Activated CD4-positive, alpha-beta T cell treated with anti-CD3 and anti-CD28 coated beads, Interleukin-2, amount 10 ng/mL, durations not matched to agents 24 days and 14 days (primary cell): Measurements from ENCODE around the gene FRYL. TPM values are rescaled to one million over a fixed set of nuclear protein-coding genes. Genes with fewer than 3 reads are reported as not detected.
"Not testable (repeated sequence)": the region's sequence is repeated elsewhere in the genome, so short reads cannot be mapped to it uniquely, and the experiment has no call there.

ENCODE experiments used
- DNase-seq: peaks from one replicate; pipeline ENCODE4 v3.0.0; 2022
- H3K27ac Mint-ChIP-seq: one replicate; pipeline ENCODE4 v1.8.0; 2022; ENCODE audit warnings: mild to moderate bottlenecking, mixed read lengths
- H3K27me3 Mint-ChIP-seq: one replicate; pipeline ENCODE4 v1.8.0; 2022; ENCODE audit warnings: mixed read lengths
- H3K36me3 Mint-ChIP-seq: one replicate; pipeline ENCODE4 v1.8.0; 2022; ENCODE audit warnings: low read depth, mild to moderate bottlenecking, mixed read lengths
- H3K4me1 Mint-ChIP-seq: one replicate; pipeline ENCODE4 v1.8.0; 2021; ENCODE audit warnings: mixed read lengths
- H3K4me3 Mint-ChIP-seq: one replicate; pipeline ENCODE4 v1.8.0; 2022; ENCODE audit warnings: mild to moderate bottlenecking, moderate library complexity, mixed read lengths
- H3K9me3 Mint-ChIP-seq: one replicate; pipeline ENCODE4 v1.8.0; 2021; ENCODE audit warnings: mixed read lengths
- intact Hi-C: fragments of 100-400 bp; cut with micrococcal nuclease; formaldehyde crosslinking; loops from one replicate; pipeline ENCODE4 v1.15.1; 2023
- total RNA-seq: library from RNA; stranded (reverse); gene quantifications from 2 replicates; pipeline ENCODE4 v1.2.3, GENCODE V29; 2022

Gene FRYL
- total RNA-seq, result 62.0 and 66.0 TPM in 2 replicates

GRCh38 chr4:48779998-48780864 is at the start of gene FRYL:
Gene FRYL, minus strand, starts transcription at chr4:48780279. Its CDS starts 145,869 bp downstream, at chr4:48634410.
- Mint-ChIP-seq H3K36me3 (peaks cover 2% of the 10 kb centered on the region), H3K4me3 (peak within 1 kb of the TSS; percentile 91), H3K27ac (peak within 1 kb of the TSS; percentile 96), H3K27me3 (no peaks in the 10 kb centered on the region), H3K4me1 (peaks cover 38% of the 10 kb centered on the region), H3K9me3 (no peaks in the 10 kb centered on the region)
- intact Hi-C loops, result loop anchor here (1.0 to 5.0 kb wide), 9 partner anchors 40 to 439 kb away; partner anchors contain the start of genes OCIAD1, OCIAD2 and SLAIN2
- peak; percentile 99 for DNase-seq

GRCh38 chr4:48827622-48828021 is 47.5 kb upstream of the FRYL start:
- peaks cover 9% of the 10 kb centered on the region for H3K36me3 Mint-ChIP-seq
- H3K9me3 Mint-ChIP-seq, result peaks cover 7% of the 10 kb centered on the region
- H3K4me3 Mint-ChIP-seq, result no peak overlapping the region
- H3K27ac Mint-ChIP-seq, result no peak overlapping the region
- intact Hi-C loops, result no loop called here
- peaks cover 12% of the 10 kb centered on the region for H3K4me1 Mint-ChIP-seq
- no peak for DNase-seq
- H3K27me3 Mint-ChIP-seq, result peaks cover 8% of the 10 kb centered on the region

- H3K4me3 Mint-ChIP-seq, H3K36me3 Mint-ChIP-seq, DNase-seq, intact Hi-C loops, H3K4me1 Mint-ChIP-seq, H3K27ac Mint-ChIP-seq: not testable (repeated sequence)
- Mint-ChIP-seq H3K27me3 (peaks cover 30% of the 10 kb centered on the region), H3K9me3 (peaks cover 19% of the 10 kb centered on the region)
Observed at GRCh38 chr4:48821431-48821830, 41.4 kb upstream of the FRYL start.

GRCh38 chr4:48816971-48817370 is 36.9 kb upstream of the FRYL start:
- no peak for DNase-seq
- H3K36me3 Mint-ChIP-seq, result no peaks in the 10 kb centered on the region
- no peak overlapping the region for H3K4me3 Mint-ChIP-seq
- intact Hi-C loops, result no loop called here
- H3K4me1 Mint-ChIP-seq, result peaks cover 7% of the 10 kb centered on the region
- no peak overlapping the region for H3K27ac Mint-ChIP-seq
- H3K9me3 Mint-ChIP-seq, result peaks cover 15% of the 10 kb centered on the region
- H3K27me3 Mint-ChIP-seq, result peaks cover 26% of the 10 kb centered on the region

- H3K4me1 Mint-ChIP-seq, result peaks cover 10% of the 10 kb centered on the region
- H3K4me3 Mint-ChIP-seq, H3K36me3 Mint-ChIP-seq, intact Hi-C loops, DNase-seq, H3K27ac Mint-ChIP-seq: not testable (repeated sequence)
- peaks cover 21% of the 10 kb centered on the region for H3K27me3 Mint-ChIP-seq
- H3K9me3 Mint-ChIP-seq, result peaks cover 13% of the 10 kb centered on the region
Observed at GRCh38 chr4:48816297-48816696, 36.2 kb upstream of the FRYL start.

GRCh38 chr4:48815483-48815882 is 35.4 kb upstream of the FRYL start:
- Mint-ChIP-seq H3K9me3 (peaks cover 12% of the 10 kb centered on the region), H3K4me1 (peaks cover 10% of the 10 kb centered on the region), H3K36me3 (no peaks in the 10 kb centered on the region), H3K27ac (no peak overlapping the region), H3K4me3 (no peak overlapping the region), H3K27me3 (peaks cover 16% of the 10 kb centered on the region)
- intact Hi-C loops, result no loop called here
- no peak for DNase-seq

GRCh38 chr4:48813964-48814363 is 33.9 kb upstream of the FRYL start:
- Mint-ChIP-seq H3K4me1 (peaks cover 10% of the 10 kb centered on the region), H3K9me3 (peaks cover 5% of the 10 kb centered on the region), H3K27ac (no peak overlapping the region), H3K36me3 (no peaks in the 10 kb centered on the region), H3K4me3 (no peak overlapping the region), H3K27me3 (peaks cover 10% of the 10 kb centered on the region)
- DNase-seq, result no peak
- intact Hi-C loops, result no loop called here

GRCh38 chr4:48812866-48813265 is 32.8 kb upstream of the FRYL start:
- H3K4me1 Mint-ChIP-seq, result peaks cover 14% of the 10 kb centered on the region
- DNase-seq, result no peak
- no peak overlapping the region for H3K4me3 Mint-ChIP-seq
- H3K27me3 Mint-ChIP-seq, result peaks cover 2% of the 10 kb centered on the region
- intact Hi-C loops, result no loop called here
- H3K27ac Mint-ChIP-seq, result no peak overlapping the region
- H3K9me3 Mint-ChIP-seq, result no peaks in the 10 kb centered on the region
- no peaks in the 10 kb centered on the region for H3K36me3 Mint-ChIP-seq

GRCh38 chr4:48804584-48805301 is 24.7 kb upstream of the FRYL start:
- H3K9me3 Mint-ChIP-seq, result no peaks in the 10 kb centered on the region
- H3K4me1 Mint-ChIP-seq, result peaks cover 4% of the 10 kb centered on the region
- no peaks in the 10 kb centered on the region for H3K27me3 Mint-ChIP-seq
- no peak overlapping the region for H3K4me3 Mint-ChIP-seq
- no peak overlapping the region for H3K27ac Mint-ChIP-seq
- no peak for DNase-seq
- no peaks in the 10 kb centered on the region for H3K36me3 Mint-ChIP-seq
- intact Hi-C loops, result no loop called here

GRCh38 chr4:48801016-48801715 is 21.1 kb upstream of the FRYL start:
- intact Hi-C loops, result no loop called here
- no peaks in the 10 kb centered on the region for H3K9me3 Mint-ChIP-seq
- no peaks in the 10 kb centered on the region for H3K27me3 Mint-ChIP-seq
- no peaks in the 10 kb centered on the region for H3K36me3 Mint-ChIP-seq
- H3K27ac Mint-ChIP-seq, result no peak overlapping the region
- no peak overlapping the region for H3K4me3 Mint-ChIP-seq
- no peaks in the 10 kb centered on the region for H3K4me1 Mint-ChIP-seq
- DNase-seq, result no peak

- H3K27ac Mint-ChIP-seq, H3K4me3 Mint-ChIP-seq, H3K9me3 Mint-ChIP-seq, DNase-seq, H3K4me1 Mint-ChIP-seq, H3K27me3 Mint-ChIP-seq, intact Hi-C loops, H3K36me3 Mint-ChIP-seq: not testable (repeated sequence)
Observed at GRCh38 chr4:48800155-48800554, 20.1 kb upstream of the FRYL start.

GRCh38 chr4:48799157-48799556 is 19.1 kb upstream of the FRYL start:
- no peak for DNase-seq
- Mint-ChIP-seq H3K9me3 (no peaks in the 10 kb centered on the region), H3K4me1 (no peaks in the 10 kb centered on the region), H3K27me3 (no peaks in the 10 kb centered on the region), H3K36me3 (no peaks in the 10 kb centered on the region), H3K27ac (no peak overlapping the region), H3K4me3 (no peak overlapping the region)
- intact Hi-C loops, result no loop called here

- intact Hi-C loops, result no loop called here
- H3K27me3 Mint-ChIP-seq, result no peaks in the 10 kb centered on the region
- no peaks in the 10 kb centered on the region for H3K36me3 Mint-ChIP-seq
- no peak overlapping the region for H3K27ac Mint-ChIP-seq
- H3K4me1 Mint-ChIP-seq, result no peaks in the 10 kb centered on the region
- no peak overlapping the region for H3K4me3 Mint-ChIP-seq
- DNase-seq, result no peak
- H3K9me3 Mint-ChIP-seq, result no peaks in the 10 kb centered on the region
Observed at GRCh38 chr4:48798117-48798516, 18.0 kb upstream of the FRYL start.
